ENCODE data around the gene CTSD. TPM values are rescaled to one million over a fixed set of nuclear protein-coding genes. Genes with fewer than 3 reads are reported as not detected.
"Not testable (repeated sequence)": the region's sequence is repeated elsewhere in the genome, so short reads cannot be mapped to it uniquely, and the experiment has no call there.

The CTSD gene
- polyA plus RNA-seq, 4 donors = 218 to 295 (median 242) TPM

DNA sequence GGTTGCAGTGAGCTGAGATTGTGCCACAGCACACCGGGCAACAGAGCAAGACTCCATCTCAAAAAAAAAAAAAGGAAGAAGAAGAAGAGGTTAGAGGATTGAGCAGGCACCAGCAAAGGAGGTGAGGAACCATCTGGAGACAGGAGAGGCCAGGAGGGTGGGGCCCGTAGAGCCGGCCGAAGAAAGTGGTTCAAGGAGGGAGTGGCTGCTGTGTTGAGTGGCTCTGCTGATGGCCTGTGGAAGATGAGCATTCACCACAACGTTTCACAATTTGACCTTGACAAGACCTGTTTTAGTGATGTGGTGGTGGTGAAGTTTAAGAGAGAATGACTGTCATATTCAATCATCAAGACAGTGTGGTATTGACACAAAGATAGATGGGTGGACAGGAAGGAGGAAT is 6.8 kb upstream of the CTSD start:
- no peak for DNase-seq (ENCODE audit: low read depth in 4 of 4, low spot score in 2 of 4)

DNA sequence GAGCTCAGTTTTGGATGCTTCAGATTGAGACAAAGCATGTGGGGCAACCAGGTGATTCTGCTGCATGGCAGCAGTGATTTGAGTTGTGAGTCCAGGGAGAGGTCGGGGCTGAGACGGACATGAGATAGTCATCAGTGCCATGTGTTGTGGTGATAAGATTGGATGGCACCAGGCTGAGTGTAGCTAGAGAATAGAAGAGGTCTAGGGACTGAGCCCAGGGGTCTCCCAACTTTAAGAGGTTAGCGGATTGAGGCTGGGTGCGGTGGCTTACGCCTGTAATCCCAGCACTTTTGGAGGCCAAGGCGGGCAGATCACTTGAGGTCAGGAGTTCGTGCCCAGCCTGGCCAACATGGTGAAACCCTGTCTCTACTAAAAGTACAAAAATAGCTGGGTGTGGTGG is 6.3 kb upstream of the CTSD start:
- DNase-seq (ENCODE audit: low read depth in 4 of 4, low spot score in 2 of 4) = no peak

DNA sequence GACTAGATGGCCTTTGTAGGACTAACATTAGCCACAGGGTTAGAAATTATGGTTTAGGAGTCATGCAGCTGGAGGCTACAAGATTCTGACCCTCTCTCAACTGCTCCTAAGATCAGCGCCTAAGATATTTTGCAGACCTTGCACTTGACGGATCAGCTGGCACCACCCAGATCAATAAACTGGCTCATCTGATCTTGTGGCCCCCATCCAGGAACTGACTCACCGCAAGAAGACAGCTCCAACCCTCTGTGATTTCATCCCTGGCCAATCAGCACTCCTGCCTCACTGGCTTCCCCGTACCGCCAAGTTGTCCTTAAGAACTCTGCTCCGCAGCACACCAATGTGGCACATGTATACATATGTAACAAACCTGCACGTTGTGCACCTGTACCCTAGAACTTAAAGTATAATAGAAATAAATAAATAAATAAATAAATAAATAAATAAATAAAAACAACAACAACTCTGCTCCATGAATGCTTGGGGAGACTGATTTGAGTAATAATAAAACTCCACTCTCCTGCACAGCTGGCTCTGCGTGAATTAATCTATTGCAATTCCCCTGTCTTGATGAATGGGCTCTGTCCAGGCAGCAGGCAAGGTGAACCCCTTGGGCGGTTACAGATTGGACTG is 5.7 kb upstream of the CTSD start:
- not testable (repeated sequence) for DNase-seq (ENCODE audit: low read depth in 4 of 4, low spot score in 2 of 4)

DNA sequence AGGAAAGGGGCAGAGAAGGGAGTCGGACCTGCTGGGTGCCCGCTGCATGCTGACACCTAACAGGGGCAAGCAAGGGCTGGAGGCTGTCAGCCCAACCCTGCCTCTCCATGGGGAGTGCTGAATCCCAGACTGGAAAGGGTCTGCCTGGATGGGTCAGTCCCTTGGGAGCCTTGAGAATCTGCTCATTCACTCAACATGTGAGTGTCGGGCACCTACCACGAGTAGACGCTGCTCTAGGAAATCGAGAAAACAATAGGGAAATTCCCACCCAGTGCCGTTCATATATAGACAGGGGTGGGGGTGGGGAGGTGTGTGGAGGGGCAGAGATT is 4.4 kb upstream of the CTSD start:
- DNase-seq (ENCODE audit: low read depth in 4 of 4, low spot score in 2 of 4) = no peak

DNA sequence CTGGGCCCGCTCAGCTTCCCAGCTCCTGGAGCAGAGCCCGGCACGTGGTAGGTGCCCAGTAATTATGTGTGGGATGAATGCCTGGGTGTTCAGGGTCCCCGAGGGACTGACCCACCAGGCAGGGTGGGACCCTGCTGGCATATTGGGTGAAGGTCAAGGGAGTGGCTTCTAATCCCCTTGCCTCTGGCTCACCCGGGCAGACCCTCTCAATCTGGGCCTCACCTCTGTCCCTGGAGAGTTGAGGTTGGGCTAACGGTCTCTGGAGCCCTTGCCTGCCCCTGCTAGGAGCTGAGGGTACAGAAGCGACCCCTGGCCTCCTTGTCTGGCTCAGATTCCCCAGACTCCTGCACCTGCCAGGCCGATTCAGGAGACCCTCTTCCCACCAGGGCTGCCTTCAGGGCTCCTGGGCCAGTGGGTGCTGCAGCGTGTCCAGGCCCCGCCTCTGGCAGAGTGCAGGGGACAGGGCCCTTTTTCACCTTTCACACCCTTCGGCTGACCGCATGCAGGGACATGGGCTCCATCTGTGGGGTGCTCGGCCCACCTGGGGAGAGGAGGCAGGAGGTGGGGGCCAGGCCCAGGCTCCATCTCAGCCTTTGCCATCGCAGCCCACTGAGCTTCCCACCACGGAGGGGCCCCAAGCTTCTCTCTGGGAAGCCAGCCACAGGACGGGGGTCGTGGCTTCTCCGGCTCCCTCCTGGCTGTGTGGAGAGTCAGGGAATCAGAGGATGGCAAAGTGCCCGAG is 3.8 kb upstream of the CTSD start:
- no peak for DNase-seq (ENCODE audit: low read depth in 4 of 4, low spot score in 2 of 4)

DNA sequence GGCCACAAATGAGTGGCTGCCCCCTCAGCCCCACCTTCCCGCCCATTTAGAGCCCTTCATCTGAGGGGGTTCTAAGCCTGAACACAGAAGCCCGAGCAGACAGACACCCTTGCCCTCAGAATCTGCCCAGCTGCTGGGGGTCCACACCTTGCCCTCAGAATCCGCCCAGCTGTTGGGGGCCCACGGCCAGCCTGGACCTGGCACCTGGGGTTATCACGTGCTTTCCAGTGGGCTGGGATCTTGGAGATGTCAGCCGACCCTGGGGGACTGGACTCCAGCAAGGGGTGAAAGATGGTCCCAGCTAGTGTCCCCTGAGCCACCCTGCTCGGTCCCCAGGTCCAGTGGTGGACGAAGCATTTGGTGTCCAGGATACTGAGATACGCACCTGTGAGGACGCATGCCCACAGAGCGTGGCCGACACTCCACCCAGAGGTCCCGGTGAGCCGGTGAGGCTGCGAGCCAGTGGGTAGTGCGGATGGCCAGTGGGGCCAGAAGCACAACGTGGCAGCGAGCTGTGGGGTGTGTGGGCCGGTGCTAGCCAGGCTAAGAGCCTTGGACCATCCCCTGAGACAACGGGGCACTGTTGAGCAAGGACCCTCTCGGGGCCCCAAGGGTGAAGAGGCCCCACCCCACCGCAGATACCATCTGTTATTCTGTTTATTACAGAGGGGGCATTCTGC is 3.1 kb upstream of the CTSD start:
- DNase-seq (ENCODE audit: low read depth in 4 of 4, low spot score in 2 of 4) = no peak

DNA sequence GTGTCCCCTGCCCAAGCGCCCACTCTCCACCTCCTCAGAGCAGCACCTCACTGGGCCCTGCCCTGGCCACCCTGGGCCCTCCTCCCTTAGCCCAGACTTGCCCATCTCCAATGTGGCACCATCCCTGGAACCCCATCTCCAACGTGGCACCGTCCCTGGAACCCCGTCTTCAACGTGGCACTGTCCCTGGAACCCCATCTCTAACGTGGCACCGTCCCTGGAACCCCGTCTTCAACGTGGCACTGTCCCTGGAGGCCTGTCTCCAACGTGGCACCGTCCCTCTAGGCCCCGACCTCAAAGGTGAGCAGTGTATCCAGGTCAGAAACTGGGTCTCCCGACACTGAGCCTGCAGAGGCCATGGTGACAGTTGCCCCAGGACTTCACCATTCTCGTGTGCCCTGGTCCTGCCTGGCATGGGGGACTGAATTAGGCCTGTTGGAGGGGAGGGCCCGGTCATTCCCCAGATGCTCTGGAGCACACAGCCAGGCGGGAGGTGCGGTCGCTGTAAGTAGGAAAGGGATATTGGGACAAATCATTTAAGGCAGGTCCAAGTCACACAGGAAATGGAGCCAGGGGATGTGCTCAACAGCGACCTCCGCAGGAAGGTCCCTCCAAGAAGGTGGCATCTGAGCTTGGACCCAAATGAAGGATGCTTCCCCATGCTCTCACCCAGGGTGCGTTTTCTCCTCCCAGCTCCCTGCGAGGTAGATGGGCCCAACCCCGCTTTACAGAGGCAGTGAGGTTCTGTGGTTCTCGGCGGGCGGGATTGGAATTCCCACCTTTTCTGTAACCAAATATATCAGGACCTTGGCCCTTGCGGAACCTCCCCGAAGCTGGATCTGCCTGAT is 2.4 kb upstream of the CTSD start:
- no peak for DNase-seq (ENCODE audit: low read depth in 4 of 4, low spot score in 2 of 4)

DNA sequence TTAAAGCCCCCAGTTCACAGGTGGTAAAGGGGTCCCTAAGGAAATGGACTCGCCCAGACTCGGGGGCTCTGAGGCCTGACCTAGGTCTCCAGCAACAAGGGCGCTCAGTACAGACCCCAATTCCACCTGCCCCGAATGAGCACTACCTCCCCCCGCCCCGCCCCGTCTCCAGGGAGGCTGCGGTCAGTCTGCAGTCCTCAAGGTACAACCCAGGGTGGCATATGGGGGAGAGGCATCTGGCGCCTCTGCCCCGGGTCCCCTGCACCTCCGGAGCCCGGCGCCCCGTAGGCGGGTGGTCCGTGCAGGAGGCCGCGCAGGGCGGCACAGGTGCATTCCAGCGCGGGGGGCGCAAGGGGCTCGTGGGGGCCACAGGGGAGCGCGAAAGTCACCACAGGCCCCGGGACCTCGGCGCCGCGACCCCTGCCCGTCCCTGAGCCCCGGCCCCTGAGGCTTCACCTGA is 361 bp downstream of the CTSD start:
- no peak for DNase-seq (ENCODE audit: low read depth in 4 of 4, low spot score in 2 of 4)

DNA sequence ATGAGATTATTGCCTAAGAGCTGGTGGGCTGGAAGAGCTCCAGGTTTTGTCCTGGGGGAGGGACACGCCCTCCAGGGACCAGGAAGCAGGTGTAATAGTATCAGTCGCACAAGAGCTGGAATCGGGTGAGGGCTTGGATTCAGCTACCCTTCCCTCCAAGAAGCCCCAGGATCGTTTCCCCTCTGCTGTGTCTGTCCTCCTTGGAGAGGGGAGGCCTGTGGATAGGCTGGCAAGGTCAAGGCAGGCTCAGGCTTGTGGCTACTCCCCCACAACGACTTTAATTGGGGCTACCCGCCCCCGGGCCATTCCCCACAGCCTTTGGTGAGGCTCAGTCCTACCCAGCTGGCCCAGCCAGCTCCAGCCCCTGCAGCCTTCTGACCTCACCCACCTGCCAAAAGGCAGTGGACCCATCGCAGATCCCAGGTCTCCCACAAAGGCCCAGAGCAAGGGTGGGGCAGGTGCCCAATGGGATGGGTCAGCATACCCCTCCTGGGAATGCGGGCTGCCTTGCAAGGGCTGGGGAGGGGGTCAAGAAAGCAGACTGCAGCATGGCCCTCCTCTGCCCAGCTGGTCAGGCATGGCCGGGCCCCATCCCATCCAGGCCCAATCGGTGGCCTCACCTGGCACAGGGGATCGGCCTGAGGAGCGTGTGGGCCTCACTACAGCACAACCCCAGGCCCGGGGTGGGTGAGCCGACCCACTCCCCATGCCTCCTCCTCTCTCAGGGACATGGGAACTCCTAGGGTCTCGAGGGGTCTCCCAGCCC is 1.0 kb downstream of the CTSD start:
- DNase-seq (ENCODE audit: low read depth in 4 of 4, low spot score in 2 of 4) = no peak

DNA sequence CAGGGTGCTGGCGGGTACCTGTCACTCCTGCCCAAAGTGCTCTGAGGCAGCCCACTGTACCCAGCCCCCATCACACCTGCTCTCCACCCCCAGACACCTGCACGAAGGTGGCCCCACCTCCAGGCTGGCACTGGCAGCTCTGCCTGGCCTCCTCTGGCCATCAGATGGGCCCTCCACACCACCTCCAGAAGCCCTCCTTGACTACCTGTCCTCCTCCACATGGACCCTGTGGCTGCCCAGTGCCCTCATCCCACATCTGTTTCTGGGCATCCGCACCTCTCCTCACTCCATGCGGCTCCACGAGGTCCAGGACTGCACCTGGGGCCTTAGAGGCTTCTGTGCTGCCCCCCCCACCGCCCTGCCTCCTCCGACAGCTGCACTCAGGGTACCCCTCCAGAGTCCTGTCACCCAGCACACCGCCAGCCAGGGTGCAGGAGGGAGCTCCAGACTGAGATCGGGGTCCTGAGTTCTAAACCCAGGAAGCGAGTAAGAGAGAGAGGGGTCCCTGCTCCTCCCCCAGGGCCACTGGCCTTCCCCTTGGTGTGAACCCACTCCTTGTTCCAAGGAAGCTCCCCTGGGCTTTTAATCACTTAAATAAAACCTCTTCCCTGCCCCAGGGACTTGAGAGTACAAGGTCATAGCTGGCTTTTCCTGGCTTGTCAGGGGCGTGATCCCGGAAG is 1.7 kb downstream of the CTSD start:
- DNase-seq (ENCODE audit: low read depth in 4 of 4, low spot score in 2 of 4) = no peak

DNA sequence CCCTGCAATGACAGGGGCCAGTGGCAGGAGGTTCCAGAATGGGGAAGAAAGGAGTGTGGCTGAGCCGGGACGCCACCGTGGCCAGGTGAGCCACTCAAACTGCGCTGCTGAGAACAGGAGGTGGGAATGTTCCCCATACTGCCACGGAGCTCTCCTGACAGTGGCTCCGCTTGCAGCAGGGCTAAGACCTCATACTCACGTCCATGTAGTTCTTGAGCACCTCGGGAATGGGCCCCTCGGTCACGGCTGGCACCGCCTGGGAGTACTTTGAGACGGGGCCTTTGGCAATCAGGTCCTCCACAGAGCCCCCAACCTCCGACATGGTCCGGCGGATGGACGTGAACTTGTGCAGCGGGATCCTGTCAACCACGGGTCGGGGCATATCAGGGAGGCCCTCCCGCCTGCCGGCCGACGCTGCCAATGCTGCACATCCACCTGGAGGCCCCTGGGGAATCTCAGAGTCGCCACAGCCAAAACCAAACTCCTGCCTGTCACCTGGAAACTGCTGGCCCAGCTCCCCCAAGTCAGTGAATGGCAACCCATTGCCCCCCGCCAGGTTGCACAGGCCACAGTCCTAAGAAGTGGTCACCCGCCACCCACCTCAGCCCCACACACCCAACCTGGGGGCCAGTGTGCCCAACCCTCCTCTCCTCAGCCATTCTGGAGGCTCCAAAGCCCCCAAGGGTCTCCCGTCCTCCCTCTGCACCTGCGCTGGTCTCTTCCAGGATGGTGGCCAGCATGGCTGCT is 2.4 kb downstream of the CTSD start:
- DNase-seq (ENCODE audit: low read depth in 4 of 4, low spot score in 2 of 4) = no peak

DNA sequence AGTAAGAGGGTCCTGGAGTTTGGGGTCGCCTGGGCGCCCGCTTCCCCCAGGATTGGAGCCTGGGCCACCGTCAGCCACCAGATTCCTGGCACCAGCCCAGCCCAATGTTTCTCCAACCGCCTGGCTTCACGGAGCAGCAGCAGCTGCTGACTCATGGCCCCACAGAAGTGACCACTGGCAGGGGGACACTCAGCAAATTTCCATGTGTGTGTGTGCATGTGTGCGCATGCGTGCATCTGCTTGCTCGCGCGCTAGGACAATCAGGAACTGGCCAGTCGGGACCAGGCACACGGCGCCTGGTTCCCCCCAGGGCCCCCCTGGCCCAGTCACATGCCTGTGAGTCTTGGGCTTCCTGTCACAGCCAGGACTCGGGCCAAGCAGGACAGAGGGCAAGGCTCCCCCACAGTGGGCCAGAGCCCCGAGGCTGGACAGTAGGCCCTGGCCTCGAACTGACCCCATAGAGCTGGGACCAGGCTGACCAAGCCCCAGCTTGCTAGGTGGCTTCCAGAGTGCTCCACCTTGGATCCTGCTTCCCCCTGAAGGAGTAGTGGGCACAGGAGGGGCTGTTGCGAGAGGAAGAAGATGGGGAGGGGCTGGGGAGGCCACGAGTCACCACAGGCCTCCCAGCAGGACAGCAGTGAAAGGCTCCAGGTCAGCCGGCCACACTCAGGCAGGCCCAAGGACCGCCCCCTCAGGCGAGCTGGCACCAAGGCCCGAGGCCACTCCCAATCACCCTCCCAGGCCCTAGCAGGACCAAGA is 3.2 kb downstream of the CTSD start:
- DNase-seq (ENCODE audit: low read depth in 4 of 4, low spot score in 2 of 4) = no peak

DNA sequence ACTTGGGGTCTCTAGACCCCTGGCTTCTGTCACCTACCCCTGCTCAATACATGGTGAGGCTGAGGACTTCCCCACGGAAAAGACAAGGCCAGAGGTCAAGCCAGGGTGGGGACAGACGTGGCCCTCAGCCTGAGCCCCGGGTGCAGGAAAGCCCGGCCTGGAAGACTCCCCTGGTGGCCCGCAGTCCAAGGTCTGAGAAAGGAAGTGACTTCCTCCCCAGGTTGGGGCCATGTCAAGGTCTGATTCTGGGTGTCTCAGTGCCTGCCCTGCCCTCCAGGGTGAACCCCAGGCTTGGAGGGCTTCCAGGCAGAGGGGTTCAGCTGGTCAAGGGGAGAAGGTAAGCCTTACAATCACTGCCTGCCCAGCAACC is 3.9 kb downstream of the CTSD start:
- DNase-seq (ENCODE audit: low read depth in 4 of 4, low spot score in 2 of 4) = no peak

DNA sequence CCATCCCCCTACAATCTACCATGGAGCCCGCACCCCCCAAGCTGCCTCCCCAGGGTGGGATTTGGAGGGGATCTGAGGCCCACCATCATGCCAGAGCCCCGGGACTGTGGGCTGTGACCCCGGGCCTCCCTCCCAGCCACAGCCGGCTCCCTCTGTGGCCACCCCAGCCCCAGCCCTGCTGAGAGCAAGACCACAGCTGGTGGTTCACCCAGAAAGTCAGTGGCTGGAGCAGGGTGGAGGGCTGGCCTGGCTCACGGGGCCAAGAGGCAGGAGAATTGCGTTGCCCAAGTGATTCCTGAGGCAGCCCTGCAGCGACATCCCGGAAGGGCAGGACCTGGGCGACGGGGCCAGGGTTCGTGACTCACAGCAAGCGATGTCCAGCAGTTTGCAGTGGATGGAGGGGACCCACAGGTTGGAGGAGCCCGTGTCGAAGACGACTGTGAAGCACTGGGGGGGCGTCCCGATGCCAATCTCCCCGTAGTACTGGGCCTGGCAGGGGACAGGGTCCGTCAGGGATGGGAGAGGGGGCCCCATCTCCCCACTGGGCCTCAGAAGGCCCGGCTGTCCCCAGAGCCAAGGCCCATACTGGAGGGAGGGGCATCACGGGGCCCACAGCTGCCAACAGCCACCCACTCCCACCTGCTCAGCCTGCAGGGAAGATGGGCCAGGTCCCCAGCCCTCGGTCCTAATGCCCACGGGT is 4.4 kb downstream of the CTSD start:
- no peak for DNase-seq (ENCODE audit: low read depth in 4 of 4, low spot score in 2 of 4)

DNA sequence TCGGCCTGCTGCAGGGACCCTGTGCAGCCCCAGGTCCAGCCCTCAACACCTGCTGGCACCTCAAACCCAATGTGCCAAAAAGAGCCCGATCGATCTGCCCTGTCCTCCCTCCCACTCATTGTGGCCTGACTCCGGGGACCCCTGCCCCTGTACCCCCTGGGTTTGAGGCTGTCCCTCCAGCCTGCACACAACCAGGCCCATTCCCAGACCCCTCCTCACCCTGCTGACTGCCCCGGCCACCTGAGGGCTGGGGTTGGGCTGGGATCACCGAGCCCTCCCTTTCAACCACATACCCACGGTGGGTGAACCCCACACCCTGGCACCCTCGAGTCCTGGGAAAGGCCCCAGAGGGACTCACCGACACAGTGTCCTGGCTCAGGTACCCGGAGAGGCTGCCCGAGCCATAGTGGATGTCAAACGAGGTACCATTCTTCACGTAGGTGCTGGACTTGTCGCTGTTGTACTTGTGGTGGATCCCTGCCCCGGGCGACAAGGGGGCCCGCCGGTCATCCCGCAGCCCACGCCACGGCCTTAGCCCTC is 5.0 kb downstream of the CTSD start:
- no peak for DNase-seq (ENCODE audit: low read depth in 4 of 4, low spot score in 2 of 4)

DNA sequence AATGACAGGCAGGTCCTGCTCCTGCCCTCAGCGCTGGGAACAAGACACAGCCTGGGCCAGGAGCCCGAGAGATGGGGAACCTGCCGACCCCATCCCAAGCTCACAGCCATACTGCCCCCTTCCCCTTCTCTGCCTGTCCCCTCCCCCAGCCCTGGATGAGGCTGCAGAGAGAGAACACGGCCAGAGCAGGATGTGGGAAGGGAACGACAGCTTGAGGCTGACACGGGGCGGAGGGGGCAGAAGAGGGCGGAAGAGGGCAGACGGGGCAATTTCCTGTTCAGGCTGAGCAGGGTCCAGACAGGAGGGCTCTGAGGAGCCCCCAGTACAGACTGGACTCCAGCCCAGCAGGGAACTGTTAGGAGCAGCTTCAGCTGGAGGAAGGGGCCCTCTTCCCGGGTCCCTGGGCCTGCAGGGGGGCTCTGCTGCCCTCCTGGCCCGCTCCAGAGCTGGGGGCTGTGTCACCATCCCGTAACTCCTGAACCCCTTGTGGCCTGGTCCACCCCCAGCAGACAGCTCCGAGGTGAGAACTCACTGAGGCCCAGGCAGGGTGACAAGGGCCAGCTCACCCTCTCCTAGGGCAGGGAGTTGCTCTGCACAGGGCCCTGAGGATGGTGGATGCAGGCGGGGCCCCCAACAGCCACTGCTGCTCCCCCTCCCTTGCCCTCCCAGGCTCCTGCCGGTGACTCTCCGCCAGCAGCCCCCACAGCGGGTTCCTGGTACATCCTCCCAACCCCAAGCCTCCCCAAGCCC is 5.7 kb downstream of the CTSD start:
- DNase-seq (ENCODE audit: low read depth in 4 of 4, low spot score in 2 of 4) = no peak

Data from left renal cortex interstitium (tissue), 4 donors.